NOMO-1 treated with DMSO at 0.1 percent for 48 hours (cell line): ENCODE measurements around the gene SOX6.

Source experiments
- DNase-seq: peaks from one replicate; lab custom pipeline; 2025; ENCODE audit not compliant: unreplicated experiment; lab: John Stamatoyannopoulos, UW

Gene SOX6

DNA sequence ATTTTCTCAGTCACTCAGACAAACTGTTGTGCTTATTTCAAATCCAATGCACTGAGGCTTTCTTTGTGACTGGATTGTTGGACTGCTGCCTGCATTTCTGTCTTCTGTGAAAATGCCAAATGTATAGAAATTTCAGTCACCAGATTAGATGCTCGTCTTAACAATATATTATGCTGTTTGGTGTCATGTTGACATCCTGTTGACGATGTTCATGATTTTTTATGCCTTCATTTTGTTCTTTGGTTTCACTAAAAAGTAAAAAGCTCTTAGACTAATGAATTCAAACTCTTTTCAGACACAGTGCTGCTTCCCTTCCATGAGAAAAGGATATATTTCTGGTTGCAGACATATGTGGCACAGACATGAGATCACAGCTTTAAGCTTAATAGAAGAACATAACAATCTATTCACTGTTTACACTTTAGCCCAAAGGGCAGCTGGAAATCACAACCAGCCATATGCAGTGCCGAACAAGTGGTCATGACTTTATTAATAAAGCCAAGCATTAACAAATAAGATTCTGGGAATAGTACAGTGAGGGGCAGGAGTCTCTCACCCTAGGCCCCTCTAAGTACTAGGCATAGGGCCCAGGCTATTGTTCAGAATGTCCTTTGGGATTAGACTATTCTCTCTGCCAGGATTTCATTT is 9.4 kb upstream of the SOX6 start:
- no peak for DNase-seq

- no peak for DNase-seq
Measured at GRCh38 chr11:16364254-16364653, 7.9 kb upstream of the SOX6 start.

DNA sequence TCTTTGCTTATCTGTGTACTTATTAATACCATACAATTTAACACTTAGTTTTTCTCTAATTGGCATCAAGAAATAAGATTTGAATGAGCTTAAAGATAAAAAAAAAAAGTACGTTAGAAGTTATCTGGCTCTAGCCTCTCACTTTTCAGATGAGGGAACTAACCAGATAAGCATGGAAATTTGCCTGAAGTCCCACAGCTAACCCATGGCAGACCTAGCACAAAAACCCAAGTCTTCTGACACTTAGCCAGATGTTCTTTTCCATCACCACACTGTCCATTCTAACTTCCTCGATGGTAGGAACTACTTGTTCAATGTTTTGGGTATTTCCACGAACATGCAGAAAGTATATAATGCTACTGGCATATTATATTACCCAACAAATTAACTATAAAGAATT is 7.4 kb upstream of the SOX6 start:
- DNase-seq = no peak

DNA sequence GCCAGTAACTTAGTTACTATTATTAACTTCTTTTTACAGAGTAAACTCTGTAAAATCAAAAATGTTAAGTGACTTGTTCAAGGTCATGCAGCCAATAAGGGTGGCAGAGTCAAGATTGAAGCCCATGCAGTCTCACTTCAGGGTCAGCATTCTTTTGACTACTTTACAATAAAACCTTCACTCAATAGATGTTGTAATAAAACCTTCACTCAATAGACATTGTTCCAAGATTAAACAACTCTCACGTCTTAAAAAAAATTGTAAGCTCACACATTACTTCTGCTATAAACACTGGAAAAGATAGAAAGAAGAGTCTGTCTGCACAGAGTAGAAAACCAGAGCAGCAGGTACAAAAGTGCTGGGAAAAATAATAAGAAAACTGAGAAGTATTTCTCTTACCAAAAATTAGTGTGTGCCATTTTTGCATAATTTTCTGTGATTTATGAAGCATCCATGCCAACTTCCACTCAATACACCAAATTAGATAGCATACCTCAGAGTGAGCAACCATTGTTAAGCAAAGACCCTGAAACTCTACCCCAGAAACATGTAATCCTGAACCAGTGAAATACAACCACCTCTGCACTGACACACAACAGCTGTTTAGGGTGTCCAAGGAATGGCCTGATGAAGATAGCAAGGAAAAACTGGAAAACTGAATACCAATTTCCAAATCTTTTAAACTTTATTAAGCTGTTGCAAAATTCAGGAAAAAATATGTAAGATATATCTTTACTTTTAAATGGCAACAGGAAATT is 4.9 kb upstream of the SOX6 start:
- DNase-seq = no peak

DNA sequence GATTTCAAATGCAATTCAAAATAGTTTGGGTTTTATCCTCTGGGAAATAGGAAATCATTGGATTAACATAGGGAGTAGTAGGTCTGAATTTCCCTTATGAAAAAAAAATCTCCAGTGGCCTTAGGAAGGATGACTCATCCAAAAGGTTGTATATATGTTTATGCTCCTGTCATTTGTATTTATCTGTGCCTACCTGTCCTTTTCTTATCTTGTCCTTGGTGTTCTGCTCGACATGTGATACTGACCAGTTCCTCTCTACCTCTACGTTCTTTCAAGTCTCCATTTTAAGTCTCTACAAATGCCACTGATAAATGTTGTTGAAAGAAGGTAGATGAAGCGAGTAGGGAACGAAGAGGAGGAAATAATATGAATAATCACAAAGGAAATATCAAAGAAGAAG is 3.0 kb upstream of the SOX6 start:
- DNase-seq = no peak

DNA sequence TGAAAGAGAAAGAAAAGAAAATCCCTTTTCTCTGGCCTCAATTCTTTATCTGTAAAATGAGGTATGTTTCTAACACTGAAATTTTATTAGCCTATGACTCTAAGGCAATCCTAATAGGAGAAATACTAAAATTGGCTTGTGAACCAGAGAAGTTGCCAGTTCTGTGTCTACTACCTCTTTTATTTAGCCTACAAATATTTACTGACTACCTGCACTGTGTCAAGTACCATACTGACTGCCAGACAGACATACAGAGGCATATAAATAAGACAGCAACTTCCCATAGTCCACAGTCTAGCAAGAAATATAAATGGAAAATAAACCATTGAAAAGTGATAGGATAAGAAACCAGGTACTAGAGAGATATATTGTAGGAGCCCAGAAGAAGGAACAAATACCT is 2.4 kb upstream of the SOX6 start:
- no peak for DNase-seq

- no peak for DNase-seq
Measured at GRCh38 chr11:16357775-16358174, 1.4 kb upstream of the SOX6 start.

- DNase-seq = no peak
Measured at GRCh38 chr11:16356761-16357393, 531 bp upstream of the SOX6 start.

GRCh38 chr11:16352707-16353106 is 3.6 kb downstream of the SOX6 start:
- DNase-seq = no peak

DNA sequence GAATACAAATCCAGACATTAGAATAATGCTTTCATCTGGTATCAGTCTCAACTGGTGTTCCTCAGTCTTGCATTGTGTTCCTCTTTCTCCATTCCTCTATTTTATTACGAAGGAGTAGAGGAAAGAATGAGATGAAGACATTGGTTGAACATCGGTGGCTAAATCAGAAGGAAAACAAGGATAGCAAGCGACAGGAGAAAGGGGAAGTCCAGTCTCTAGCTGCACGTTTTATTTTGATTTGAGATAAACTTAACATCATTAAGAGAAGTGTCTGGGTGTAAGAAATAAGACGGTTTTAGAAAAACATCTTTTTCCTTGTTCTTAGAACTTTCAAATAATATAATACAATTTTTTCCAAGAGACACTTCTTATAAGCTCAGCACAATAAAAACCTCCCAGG is 6.2 kb downstream of the SOX6 start:
- no peak for DNase-seq

- no peak for DNase-seq
Measured at GRCh38 chr11:16347928-16348685, 8.2 kb downstream of the SOX6 start.

DNA sequence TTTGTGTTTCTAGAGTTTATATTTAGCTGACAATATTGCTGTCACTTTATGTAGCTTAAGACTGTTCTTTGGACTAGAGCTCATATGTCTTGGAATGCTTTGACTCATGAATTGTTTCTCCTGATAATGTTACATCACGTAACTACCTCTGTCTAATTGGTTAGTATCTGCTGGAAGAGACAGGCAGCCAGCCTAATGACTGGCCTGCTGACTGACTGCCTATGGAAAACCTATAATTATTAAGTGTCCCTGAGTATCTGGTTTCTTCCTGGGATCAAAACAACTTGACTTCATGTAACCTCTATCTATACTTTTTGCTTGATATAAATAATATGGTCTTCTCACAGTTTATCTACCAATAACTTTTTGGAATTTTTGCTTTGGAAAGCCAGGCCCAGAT is 9.4 kb downstream of the SOX6 start:
- no peak for DNase-seq

- no peak for DNase-seq
Measured at GRCh38 chr11:16341853-16342252, 14.5 kb downstream of the SOX6 start.

DNA sequence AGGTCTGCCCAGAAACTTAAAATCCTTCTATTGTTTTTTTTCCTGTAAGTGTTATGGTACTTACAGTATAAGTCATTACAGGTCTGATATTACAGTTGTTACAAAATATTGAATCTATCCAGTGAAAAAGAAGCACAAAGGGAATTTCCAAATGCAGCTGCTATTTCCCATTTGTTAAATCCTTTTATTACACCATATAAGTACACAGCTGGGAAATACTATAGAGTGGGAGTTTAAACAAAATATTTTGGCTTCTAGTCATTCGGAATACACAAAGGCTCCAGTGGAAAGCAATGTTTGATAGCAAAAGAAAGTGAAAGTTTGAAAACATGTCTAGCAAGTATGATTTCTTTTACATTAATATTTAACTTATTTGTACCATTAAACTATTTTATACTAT is 18.0 kb downstream of the SOX6 start:
- DNase-seq = no peak

GRCh38 chr11:16337421-16338213 is 18.7 kb downstream of the SOX6 start:
- DNase-seq = no peak

GRCh38 chr11:16336721-16337120 is 19.6 kb downstream of the SOX6 start:
- no peak for DNase-seq

GRCh38 chr11:16336204-16336603 is 20.1 kb downstream of the SOX6 start:
- no peak for DNase-seq

DNA sequence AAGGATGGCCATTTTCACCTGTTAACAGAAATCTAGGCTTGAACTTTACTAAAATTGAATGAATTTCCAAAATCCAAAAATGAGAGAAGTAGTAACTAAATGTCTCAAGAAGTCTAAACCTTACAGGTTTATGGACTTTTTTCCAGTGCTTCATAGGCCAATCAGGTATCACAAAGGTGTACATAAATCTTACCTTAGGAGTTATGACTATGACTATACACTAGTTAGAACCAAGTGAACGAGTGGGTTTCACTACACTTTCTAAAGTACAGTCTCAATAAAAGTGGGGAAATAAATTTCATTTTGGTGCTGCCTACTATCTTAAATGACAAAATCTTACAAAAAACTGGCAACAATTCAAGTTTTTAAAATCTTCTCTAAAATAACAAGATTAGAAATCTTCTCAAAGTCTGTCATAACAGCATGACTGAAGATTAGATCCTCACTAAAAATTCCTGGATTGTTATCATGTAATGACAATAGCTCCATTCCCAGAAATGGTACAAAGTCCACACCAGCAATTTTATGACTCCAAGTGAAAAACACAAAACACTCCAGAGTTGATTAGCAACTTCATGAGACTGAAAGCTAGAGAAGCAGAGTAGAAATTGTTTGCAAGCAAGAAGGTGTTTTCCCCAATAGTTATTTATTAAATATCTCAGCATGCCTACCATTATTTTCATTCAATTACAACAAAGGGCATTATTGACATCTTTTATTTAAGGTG is 20.9 kb downstream of the SOX6 start:
- no peak for DNase-seq

GRCh38 chr11:16326679-16327297 is 29.6 kb downstream of the SOX6 start:
- DNase-seq = no peak

GRCh38 chr11:16322190-16322589 is 34.2 kb downstream of the SOX6 start:
- no peak for DNase-seq
